Central memory CD8-positive, alpha-beta T cell (primary cell): ENCODE measurements around the gene EXOC4.

ENCODE experiments used
- ATAC-seq: fragments of 150-1000 bp; cut with Tn5 transposase; replicated peaks from 2 replicates; pipeline ENCODE4 v1.10.0; 2022; ENCODE audit warnings: mild to moderate bottlenecking, moderate FRiP score, moderate number of reproducible peaks; ENCODE audit not compliant: poor library complexity, severe bottlenecking; ENCODE audit errors: extremely low read depth
- DNase-seq, 2 donors: peaks; one replicate each; pipeline ENCODE4 v3.0.0; 2021; ENCODE audit warnings: low spot score in 2 of 2
- H3K27ac Mint-ChIP-seq: one replicate; pipeline ENCODE4 v1.8.0; 2022; ENCODE audit warnings: low read depth, mild to moderate bottlenecking, moderate library complexity, mixed read lengths
- H3K27me3 Mint-ChIP-seq: one replicate; pipeline ENCODE4 v1.8.0; 2022; ENCODE audit warnings: mixed read lengths
- H3K36me3 Mint-ChIP-seq: one replicate; pipeline ENCODE4 v1.8.0; 2022; ENCODE audit warnings: mild to moderate bottlenecking, moderate library complexity, mixed read lengths; ENCODE audit not compliant: insufficient read depth
- H3K4me1 Mint-ChIP-seq: one replicate; pipeline ENCODE4 v1.8.0; 2022; ENCODE audit warnings: mixed read lengths
- H3K4me3 Mint-ChIP-seq: one replicate; pipeline ENCODE4 v1.8.0; 2022; ENCODE audit warnings: mild to moderate bottlenecking, moderate library complexity, mixed read lengths
- H3K9me3 Mint-ChIP-seq: one replicate; pipeline ENCODE4 v1.8.0; 2022; ENCODE audit warnings: mixed read lengths

Gene EXOC4

DNA sequence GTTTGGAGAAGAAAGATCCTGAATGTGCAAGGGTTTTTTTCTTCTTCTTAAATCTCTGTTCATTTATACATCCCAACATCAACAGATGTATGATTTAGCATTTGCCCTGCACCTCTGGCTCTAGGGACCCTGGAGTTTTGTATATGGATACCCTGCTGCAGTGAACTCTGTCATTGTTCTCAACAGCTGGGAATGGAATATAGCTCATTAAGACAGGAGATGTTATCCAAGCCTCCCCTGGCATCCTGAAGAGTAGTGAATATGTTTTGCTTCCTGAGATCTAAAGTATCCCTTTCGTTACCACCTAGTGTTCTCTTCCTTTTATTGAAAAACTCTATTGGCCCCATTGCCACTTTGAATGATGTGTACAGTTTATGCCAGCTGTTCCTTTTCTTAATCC is 275.9 kb downstream of the EXOC4 start:
- no peaks in the 10 kb centered on the region for H3K4me1 Mint-ChIP-seq
- H3K9me3 Mint-ChIP-seq: no peaks in the 10 kb centered on the region
- H3K36me3 Mint-ChIP-seq: peaks cover 2% of the 10 kb centered on the region
- no peaks in the 10 kb centered on the region for H3K27me3 Mint-ChIP-seq
- ATAC-seq (no peak), DNase-seq (no peak)
- H3K4me3 Mint-ChIP-seq: no peak overlapping the region
- no peak overlapping the region for H3K27ac Mint-ChIP-seq

DNA sequence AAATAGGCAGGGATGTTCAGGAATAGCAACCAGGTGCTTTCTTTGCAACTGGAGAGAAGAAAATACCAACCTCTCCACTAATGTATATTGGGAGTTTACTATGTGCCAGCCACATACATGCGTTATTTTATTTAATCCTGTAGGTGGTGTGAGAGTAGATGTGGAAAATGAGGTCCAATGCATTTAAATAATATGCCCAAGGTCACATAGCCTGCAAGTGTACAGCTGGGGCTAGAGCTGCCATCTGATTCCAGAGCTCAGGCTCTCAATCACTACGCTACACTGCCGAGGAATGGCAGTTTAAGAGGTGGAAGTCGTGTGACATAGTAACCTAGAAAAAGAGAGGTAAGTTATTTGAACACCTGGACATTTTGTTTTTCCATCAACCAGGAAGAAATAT is 277.0 kb downstream of the EXOC4 start:
- Mint-ChIP-seq H3K27me3 (no peaks in the 10 kb centered on the region), H3K36me3 (peaks cover 2% of the 10 kb centered on the region), H3K9me3 (no peaks in the 10 kb centered on the region), H3K27ac (no peak overlapping the region), H3K4me1 (no peaks in the 10 kb centered on the region), H3K4me3 (no peak overlapping the region)
- ATAC-seq (no peak), DNase-seq (no peak)

- Mint-ChIP-seq H3K9me3 (no peaks in the 10 kb centered on the region), H3K36me3 (peaks cover 2% of the 10 kb centered on the region), H3K4me3 (no peak overlapping the region), H3K27ac (no peak overlapping the region), H3K4me1 (no peaks in the 10 kb centered on the region), H3K27me3 (no peaks in the 10 kb centered on the region)
- no peak for DNase-seq
- ATAC-seq: no peak
Measured at GRCh38 chr7:133530682-133531081, 277.8 kb downstream of the EXOC4 start.

DNA sequence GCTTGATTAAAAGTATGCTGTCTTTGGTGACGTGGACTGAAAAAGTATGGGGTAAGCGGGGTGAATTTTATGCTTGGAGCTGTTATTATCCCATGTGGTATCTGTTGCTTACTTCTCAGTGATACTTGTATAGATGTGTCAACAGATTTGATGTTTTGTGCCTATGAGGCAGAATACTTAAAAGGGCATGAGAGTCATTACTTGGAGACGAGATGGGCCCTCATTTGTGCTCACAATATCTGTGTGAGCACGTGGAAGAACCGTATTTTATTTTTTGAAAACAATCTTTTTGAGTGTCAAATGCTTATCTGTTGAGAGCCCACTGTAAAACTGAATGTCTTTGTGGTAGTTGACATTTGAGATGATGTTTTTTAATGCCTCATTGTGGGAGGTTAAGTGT is 281.9 kb downstream of the EXOC4 start:
- H3K9me3 Mint-ChIP-seq: no peaks in the 10 kb centered on the region
- DNase-seq (no peak), ATAC-seq (no peak)
- H3K27ac Mint-ChIP-seq: no peak overlapping the region
- peaks cover 28% of the 10 kb centered on the region for H3K4me1 Mint-ChIP-seq
- H3K36me3 Mint-ChIP-seq: peaks cover 2% of the 10 kb centered on the region
- H3K27me3 Mint-ChIP-seq: no peaks in the 10 kb centered on the region
- no peak overlapping the region for H3K4me3 Mint-ChIP-seq

DNA sequence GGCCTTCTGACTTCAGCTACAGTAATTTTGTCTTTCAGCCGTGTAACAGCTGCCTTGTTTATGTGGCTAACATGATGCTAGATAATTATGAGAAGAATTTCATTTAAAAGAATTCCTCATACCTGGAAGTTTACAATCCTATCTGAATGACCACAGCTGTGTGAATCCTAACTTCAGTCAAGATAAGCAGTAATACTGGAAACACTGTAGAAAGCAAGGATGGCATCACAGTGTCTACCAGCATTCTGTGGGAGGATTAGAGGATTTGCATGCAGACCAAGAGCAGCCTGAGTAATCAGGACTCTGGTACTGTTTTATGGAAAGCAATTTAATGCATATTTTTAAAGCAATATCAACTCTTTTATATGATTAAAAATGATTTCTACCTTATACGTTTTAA is 282.4 kb downstream of the EXOC4 start:
- H3K27ac Mint-ChIP-seq: no peak overlapping the region
- DNase-seq: no peak
- peaks cover 29% of the 10 kb centered on the region for H3K4me1 Mint-ChIP-seq
- no peak overlapping the region for H3K4me3 Mint-ChIP-seq
- no peaks in the 10 kb centered on the region for H3K27me3 Mint-ChIP-seq
- ATAC-seq: no peak
- H3K36me3 Mint-ChIP-seq: peaks cover 2% of the 10 kb centered on the region
- no peaks in the 10 kb centered on the region for H3K9me3 Mint-ChIP-seq

- Mint-ChIP-seq H3K27ac (no peak overlapping the region), H3K4me3 (no peak overlapping the region), H3K4me1 (peaks cover 29% of the 10 kb centered on the region), H3K27me3 (no peaks in the 10 kb centered on the region), H3K9me3 (no peaks in the 10 kb centered on the region), H3K36me3 (peaks cover 2% of the 10 kb centered on the region)
- ATAC-seq: no peak
- no peak for DNase-seq
Measured at GRCh38 chr7:133536450-133536849, 283.6 kb downstream of the EXOC4 start.

GRCh38 chr7:133539016-133539415 is 286.1 kb downstream of the EXOC4 start:
- H3K27ac Mint-ChIP-seq: no peak overlapping the region
- H3K36me3 Mint-ChIP-seq: no peaks in the 10 kb centered on the region
- H3K4me1 Mint-ChIP-seq: peaks cover 35% of the 10 kb centered on the region
- no peak overlapping the region for H3K4me3 Mint-ChIP-seq
- H3K9me3 Mint-ChIP-seq: no peaks in the 10 kb centered on the region
- H3K27me3 Mint-ChIP-seq: no peaks in the 10 kb centered on the region
- DNase-seq (no peak), ATAC-seq (no peak)

- H3K27me3 Mint-ChIP-seq: no peaks in the 10 kb centered on the region
- H3K27ac Mint-ChIP-seq: no peak overlapping the region
- no peak overlapping the region for H3K4me3 Mint-ChIP-seq
- no peak for ATAC-seq
- peaks cover 35% of the 10 kb centered on the region for H3K4me1 Mint-ChIP-seq
- no peaks in the 10 kb centered on the region for H3K36me3 Mint-ChIP-seq
- no peaks in the 10 kb centered on the region for H3K9me3 Mint-ChIP-seq
- no peak for DNase-seq
Measured at GRCh38 chr7:133540096-133540860, 287.4 kb downstream of the EXOC4 start.

DNA sequence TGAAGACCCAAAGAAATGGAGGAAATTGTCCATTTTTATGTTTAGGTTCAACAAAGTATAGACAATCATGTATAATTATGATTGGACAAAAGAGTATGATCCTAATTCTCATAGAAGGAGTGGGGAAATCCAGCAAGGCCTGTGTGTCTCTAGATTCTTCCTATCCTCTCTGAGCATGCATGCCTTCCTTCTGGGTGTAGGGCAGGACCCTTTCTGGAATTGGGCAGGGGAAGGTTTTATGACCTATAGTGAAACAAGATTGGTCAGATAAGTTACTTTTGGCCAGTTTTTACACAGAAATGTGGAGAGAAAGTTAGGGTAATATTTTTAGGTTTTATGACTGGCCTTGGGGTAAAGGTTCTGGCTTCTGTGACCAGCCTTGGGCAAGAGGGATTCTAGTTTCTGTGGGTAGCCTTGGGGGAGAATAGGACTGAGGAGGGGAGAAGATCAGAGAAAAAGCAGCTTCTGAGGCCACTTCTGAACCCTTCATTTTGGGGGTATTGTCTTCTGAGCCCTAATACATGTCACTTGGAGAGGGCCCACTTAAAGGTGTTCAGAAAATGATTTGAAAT is 289.4 kb downstream of the EXOC4 start:
- Mint-ChIP-seq H3K4me1 (peaks cover 25% of the 10 kb centered on the region), H3K36me3 (no peaks in the 10 kb centered on the region), H3K27ac (no peak overlapping the region), H3K9me3 (no peaks in the 10 kb centered on the region), H3K27me3 (no peaks in the 10 kb centered on the region), H3K4me3 (no peak overlapping the region)
- ATAC-seq (no peak), DNase-seq (no peak)

DNA sequence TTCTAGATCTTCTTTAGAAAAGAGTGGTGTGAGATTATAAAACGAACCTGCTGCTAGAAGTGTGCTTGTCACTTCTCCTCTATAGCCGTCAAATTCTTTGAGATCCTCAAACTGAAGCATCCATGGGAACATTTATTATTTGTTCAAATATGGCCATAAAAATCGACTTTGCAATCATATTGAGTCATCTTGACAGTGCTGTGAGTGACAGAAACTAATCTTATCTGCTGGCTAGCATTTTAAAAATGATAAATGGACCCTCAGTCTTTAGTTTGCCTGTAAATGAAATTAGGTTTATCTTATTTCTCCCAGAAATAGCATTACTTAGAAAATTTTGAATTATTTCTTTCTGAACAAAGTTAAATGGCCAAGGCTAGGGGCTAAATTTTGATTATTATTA is 290.8 kb downstream of the EXOC4 start:
- peaks cover 18% of the 10 kb centered on the region for H3K4me1 Mint-ChIP-seq
- no peak for DNase-seq
- no peak overlapping the region for H3K4me3 Mint-ChIP-seq
- H3K9me3 Mint-ChIP-seq: no peaks in the 10 kb centered on the region
- no peaks in the 10 kb centered on the region for H3K36me3 Mint-ChIP-seq
- no peaks in the 10 kb centered on the region for H3K27me3 Mint-ChIP-seq
- ATAC-seq: no peak
- no peak overlapping the region for H3K27ac Mint-ChIP-seq

GRCh38 chr7:133545618-133546017 is 292.7 kb downstream of the EXOC4 start:
- H3K4me1 Mint-ChIP-seq: peaks cover 6% of the 10 kb centered on the region
- ATAC-seq (no peak), DNase-seq (no peak)
- no peak overlapping the region for H3K27ac Mint-ChIP-seq
- no peaks in the 10 kb centered on the region for H3K9me3 Mint-ChIP-seq
- no peaks in the 10 kb centered on the region for H3K27me3 Mint-ChIP-seq
- no peaks in the 10 kb centered on the region for H3K36me3 Mint-ChIP-seq
- no peak overlapping the region for H3K4me3 Mint-ChIP-seq

GRCh38 chr7:133547981-133548380 is 295.1 kb downstream of the EXOC4 start:
- DNase-seq: no peak
- Mint-ChIP-seq H3K4me1 (no peaks in the 10 kb centered on the region), H3K36me3 (peaks cover 2% of the 10 kb centered on the region), H3K27me3 (no peaks in the 10 kb centered on the region), H3K4me3 (no peak overlapping the region), H3K9me3 (no peaks in the 10 kb centered on the region), H3K27ac (no peak overlapping the region)
- ATAC-seq: no peak

GRCh38 chr7:133549633-133550032 is 296.8 kb downstream of the EXOC4 start:
- H3K4me3 Mint-ChIP-seq: no peak overlapping the region
- DNase-seq: no peak
- H3K36me3 Mint-ChIP-seq: peaks cover 5% of the 10 kb centered on the region
- no peaks in the 10 kb centered on the region for H3K4me1 Mint-ChIP-seq
- no peaks in the 10 kb centered on the region for H3K27me3 Mint-ChIP-seq
- no peak for ATAC-seq
- no peak overlapping the region for H3K27ac Mint-ChIP-seq
- no peaks in the 10 kb centered on the region for H3K9me3 Mint-ChIP-seq
